Measurements from ENCODE around the gene OR6C68. TPM values are rescaled to one million over a fixed set of nuclear protein-coding genes. Genes with fewer than 3 reads are reported as not detected.
"Not testable (repeated sequence)": the region's sequence is repeated elsewhere in the genome, so short reads cannot be mapped to it uniquely, and the experiment has no call there.

The OR6C68 gene
- total RNA-seq = not detected
- polyA plus RNA-seq = not detected

- CTCF ChIA-PET (ENCODE audit: partially characterized antibody) = no interaction called here
- Mint-ChIP-seq H3K27ac (no peak within 1 kb of the TSS), H3K27me3 (peaks cover 0 to 8% of the 10 kb centered on the region in 2 donors), H3K36me3 (no peaks in the 10 kb centered on the region), H3K4me1 (no peaks in the 10 kb centered on the region), H3K4me3 (no peak within 1 kb of the TSS), H3K9me3 (peaks cover 0 to 2% (median 0%) of the 10 kb centered on the region in 8 donors)
- Histone ChIP-seq H3K9me3 (ENCODE audit: control insufficient read depth in 1 of 2, low read length in 2 of 2) (no peaks in the 10 kb centered on the region), H3K27ac (ENCODE audit: low read depth, low read length) (no peak within 1 kb of the TSS), H3K27me3 (ENCODE audit: insufficient read depth, low read length) (no peaks in the 10 kb centered on the region), H3K4me1 (ENCODE audit: insufficient read depth, low read length) (no peaks in the 10 kb centered on the region), H3K4me3 (ENCODE audit: low read length in 2 of 2) (no peak within 1 kb of the TSS), H3K36me3 (ENCODE audit: insufficient read depth, low read length) (no peaks in the 10 kb centered on the region)
- POLR2A ChIA-PET (ENCODE audit: partially characterized antibody) = no interaction called here
- DNase-seq = no peak
- intact Hi-C loops (cut with micrococcal nuclease) = no loop called here
Measured at GRCh38 chr12:55492078-55492477, at the start of gene OR6C68. TSS of gene OR6C68 (plus strand) at chr12:55492378. CDS start at chr12:55492378, 0 bp downstream.

GRCh38 chr12:55443776-55444175 lies 48.4 kb upstream of the OR6C68 start, which contains the start of gene OR6C2:
TSS of gene OR6C2 (plus strand) at chr12:55444076. CDS start at chr12:55452214, 8,138 bp downstream.
- Histone ChIP-seq H3K27me3 (ENCODE audit: insufficient read depth, low read length) (no peaks in the 10 kb centered on the region), H3K27ac (ENCODE audit: low read depth, low read length) (no peak within 1 kb of the TSS), H3K9me3 (ENCODE audit: control insufficient read depth in 1 of 2, low read length in 2 of 2) (no peaks in the 10 kb centered on the region), H3K4me3 (ENCODE audit: low read length in 2 of 2) (no peak within 1 kb of the TSS), H3K36me3 (ENCODE audit: insufficient read depth, low read length) (no peaks in the 10 kb centered on the region), H3K4me1 (ENCODE audit: insufficient read depth, low read length) (no peaks in the 10 kb centered on the region)
- peaks cover 3 to 37% (median 25%) of the 10 kb centered on the region in 8 donors for H3K9me3 Mint-ChIP-seq
- no peak within 1 kb of the TSS for H3K27ac Mint-ChIP-seq
- H3K36me3 Mint-ChIP-seq = peaks cover 0 to 3% of the 10 kb centered on the region in 2 donors
- intact Hi-C loops (cut with micrococcal nuclease) = no loop called here
- H3K4me1 Mint-ChIP-seq = no peaks in the 10 kb centered on the region
- H3K27me3 Mint-ChIP-seq = peaks cover 10 to 16% of the 10 kb centered on the region in 2 donors
- no peak for DNase-seq
- no peak within 1 kb of the TSS for H3K4me3 Mint-ChIP-seq
- CTCF ChIA-PET (ENCODE audit: partially characterized antibody) = no interaction called here
- POLR2A ChIA-PET (ENCODE audit: partially characterized antibody) = no interaction called here

DNA sequence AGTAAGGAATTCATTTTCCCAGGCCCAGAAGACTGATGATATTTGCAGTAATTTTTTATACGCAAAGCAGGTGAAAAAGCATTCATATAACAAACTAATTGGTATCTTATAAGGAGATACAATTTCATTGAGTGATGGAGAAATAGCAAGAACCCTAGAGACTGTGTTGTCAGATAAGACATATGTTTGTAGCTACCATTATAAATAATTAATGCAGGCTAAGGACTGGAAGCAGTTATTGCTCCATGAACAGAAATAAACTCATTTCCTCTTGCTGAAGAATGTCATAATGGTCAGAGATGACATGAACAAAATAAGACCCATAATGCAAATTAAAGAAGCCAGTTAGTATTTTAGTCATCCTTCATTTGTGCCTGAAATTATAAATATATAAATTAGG lies 46.8 kb upstream of the OR6C68 start:
- POLR2A ChIA-PET (ENCODE audit: partially characterized antibody) = no interaction called here
- peaks cover 1 to 23% (median 17%) of the 10 kb centered on the region in 8 donors for H3K9me3 Mint-ChIP-seq
- intact Hi-C loops (cut with micrococcal nuclease) = no loop called here
- H3K4me1 ChIP-seq (ENCODE audit: insufficient read depth, low read length) = no peaks in the 10 kb centered on the region
- no peaks in the 10 kb centered on the region for H3K36me3 ChIP-seq (ENCODE audit: insufficient read depth, low read length)
- no peak overlapping the region for H3K4me3 ChIP-seq (ENCODE audit: low read length in 2 of 2)
- no peak overlapping the region for H3K27ac Mint-ChIP-seq
- H3K36me3 Mint-ChIP-seq = peaks cover 0 to 2% of the 10 kb centered on the region in 2 donors
- H3K27ac ChIP-seq (ENCODE audit: low read depth, low read length) = no peak overlapping the region
- CTCF ChIA-PET (ENCODE audit: partially characterized antibody) = no interaction called here
- no peak for DNase-seq
- no peak overlapping the region for H3K4me3 Mint-ChIP-seq
- H3K27me3 ChIP-seq (ENCODE audit: insufficient read depth, low read length) = no peaks in the 10 kb centered on the region
- peaks cover 9 to 14% of the 10 kb centered on the region in 2 donors for H3K27me3 Mint-ChIP-seq
- H3K4me1 Mint-ChIP-seq = no peaks in the 10 kb centered on the region
- no peaks in the 10 kb centered on the region for H3K9me3 ChIP-seq (ENCODE audit: control insufficient read depth in 1 of 2, low read length in 2 of 2)

- Mint-ChIP-seq H3K9me3 (peaks cover 0 to 13% (median 10%) of the 10 kb centered on the region in 8 donors), H3K4me1 (no peaks in the 10 kb centered on the region), H3K27ac (no peak overlapping the region), H3K36me3 (no peaks in the 10 kb centered on the region), H3K4me3 (no peak overlapping the region), H3K27me3 (peaks cover 10 to 17% of the 10 kb centered on the region in 2 donors)
- POLR2A ChIA-PET (ENCODE audit: partially characterized antibody) = no interaction called here
- no peaks in the 10 kb centered on the region for H3K9me3 ChIP-seq (ENCODE audit: control insufficient read depth in 1 of 2, low read length in 2 of 2)
- no peaks in the 10 kb centered on the region for H3K4me1 ChIP-seq (ENCODE audit: insufficient read depth, low read length)
- CTCF ChIA-PET (ENCODE audit: partially characterized antibody) = interaction anchor here (0.9 kb wide), 1 partner anchor 173 kb away, joined by 4 read pairs; no protein-coding TSS in a partner anchor
- H3K27ac ChIP-seq (ENCODE audit: low read depth, low read length) = no peak overlapping the region
- no peak for DNase-seq
- intact Hi-C loops (cut with micrococcal nuclease) = no loop called here
- no peaks in the 10 kb centered on the region for H3K36me3 ChIP-seq (ENCODE audit: insufficient read depth, low read length)
- no peak overlapping the region for H3K4me3 ChIP-seq (ENCODE audit: low read length in 2 of 2)
- H3K27me3 ChIP-seq (ENCODE audit: insufficient read depth, low read length) = no peaks in the 10 kb centered on the region
Measured at GRCh38 chr12:55446326-55446725, 45.9 kb upstream of the OR6C68 start.

GRCh38 chr12:55448825-55449224 lies 43.4 kb upstream of the OR6C68 start:
- intact Hi-C loops (cut with micrococcal nuclease) = no loop called here

DNA sequence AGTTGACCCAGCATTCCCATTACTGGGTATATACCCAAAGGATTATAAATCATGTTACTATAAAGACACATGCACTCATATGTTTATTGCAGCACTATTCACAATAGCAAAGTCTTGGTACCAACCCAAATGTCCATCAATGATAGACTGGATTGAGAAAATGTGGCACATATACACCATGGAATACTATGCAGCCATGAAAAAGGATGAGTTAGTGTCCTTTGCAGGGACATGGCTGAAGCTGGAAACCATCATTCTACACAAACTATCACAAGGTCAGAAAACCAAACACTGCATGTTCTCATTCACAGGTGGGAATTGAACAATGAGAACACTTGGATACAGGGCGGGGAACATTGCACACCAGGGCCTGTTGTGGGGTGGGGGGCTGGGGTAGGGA lies 27.3 kb upstream of the OR6C68 start:
- DNase-seq; H3K9me3 ChIP-seq (ENCODE audit: control insufficient read depth in 1 of 2, low read length in 2 of 2); H3K4me1 Mint-ChIP-seq; H3K4me3 ChIP-seq (ENCODE audit: low read length in 2 of 2); H3K4me3 Mint-ChIP-seq; H3K36me3 Mint-ChIP-seq; CTCF ChIA-PET (ENCODE audit: partially characterized antibody); H3K27ac ChIP-seq (ENCODE audit: low read depth, low read length); H3K36me3 ChIP-seq (ENCODE audit: insufficient read depth, low read length); H3K27me3 ChIP-seq (ENCODE audit: insufficient read depth, low read length); H3K4me1 ChIP-seq (ENCODE audit: insufficient read depth, low read length); POLR2A ChIA-PET (ENCODE audit: partially characterized antibody); intact Hi-C loops (cut with micrococcal nuclease): not testable (repeated sequence)
- H3K9me3 Mint-ChIP-seq = peaks cover 2 to 19% (median 8%) of the 10 kb centered on the region in 8 donors
- H3K27me3 Mint-ChIP-seq = peaks cover 18 to 20% of the 10 kb centered on the region in 2 donors
- peak overlapping the region in 1 of 7 donors; percentile 57 for H3K27ac Mint-ChIP-seq

More at GRCh38 chr12:55448825-55449224, 43.4 kb upstream of the OR6C68 start:
- Mint-ChIP-seq H3K36me3 (no peaks in the 10 kb centered on the region), H3K4me3 (no peak overlapping the region), H3K27me3 (peaks cover 21 to 30% of the 10 kb centered on the region in 2 donors), H3K4me1 (no peaks in the 10 kb centered on the region), H3K27ac (no peak overlapping the region), H3K9me3 (no peaks in the 10 kb centered on the region)
- Histone ChIP-seq H3K27me3 (ENCODE audit: insufficient read depth, low read length) (no peaks in the 10 kb centered on the region), H3K4me1 (ENCODE audit: insufficient read depth, low read length) (no peaks in the 10 kb centered on the region), H3K4me3 (ENCODE audit: low read length in 2 of 2) (no peak overlapping the region), H3K9me3 (ENCODE audit: control insufficient read depth in 1 of 2, low read length in 2 of 2) (no peaks in the 10 kb centered on the region), H3K27ac (ENCODE audit: low read depth, low read length) (no peak overlapping the region), H3K36me3 (ENCODE audit: insufficient read depth, low read length) (no peaks in the 10 kb centered on the region)
- CTCF ChIA-PET (ENCODE audit: partially characterized antibody) = no interaction called here
- DNase-seq = no peak
- POLR2A ChIA-PET (ENCODE audit: partially characterized antibody) = no interaction called here

DNA sequence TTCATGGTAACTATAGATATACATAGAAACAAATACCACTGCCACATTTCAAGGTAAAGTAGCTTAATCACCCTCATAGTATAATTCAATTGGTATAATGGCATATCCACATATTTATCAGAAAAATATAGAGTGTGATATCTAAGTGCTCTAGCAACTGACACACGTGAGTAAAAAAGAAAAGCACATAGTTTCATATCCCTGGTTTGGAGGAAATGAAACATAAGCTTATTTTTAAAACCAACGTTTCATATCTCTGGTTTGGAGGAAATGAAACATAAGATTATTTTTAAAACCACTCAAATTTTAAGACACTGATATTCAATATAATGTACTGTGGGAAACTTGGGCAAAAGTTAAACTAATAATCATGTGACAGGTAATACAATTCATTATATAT lies 24.3 kb upstream of the OR6C68 start:
- intact Hi-C loops (cut with micrococcal nuclease) = no loop called here
- H3K9me3 ChIP-seq (ENCODE audit: control insufficient read depth in 1 of 2, low read length in 2 of 2) = no peaks in the 10 kb centered on the region
- H3K27me3 ChIP-seq (ENCODE audit: insufficient read depth, low read length) = no peaks in the 10 kb centered on the region
- CTCF ChIA-PET (ENCODE audit: partially characterized antibody) = no interaction called here
- Mint-ChIP-seq H3K36me3 (no peaks in the 10 kb centered on the region), H3K4me3 (no peak overlapping the region), H3K27me3 (peaks cover 10 to 14% of the 10 kb centered on the region in 2 donors), H3K27ac (no peak overlapping the region), H3K4me1 (no peaks in the 10 kb centered on the region), H3K9me3 (peaks cover 0 to 14% (median 7%) of the 10 kb centered on the region in 8 donors)
- H3K36me3 ChIP-seq (ENCODE audit: insufficient read depth, low read length) = no peaks in the 10 kb centered on the region
- DNase-seq = no peak
- no peak overlapping the region for H3K27ac ChIP-seq (ENCODE audit: low read depth, low read length)
- H3K4me3 ChIP-seq (ENCODE audit: low read length in 2 of 2) = no peak overlapping the region
- no peaks in the 10 kb centered on the region for H3K4me1 ChIP-seq (ENCODE audit: insufficient read depth, low read length)
- POLR2A ChIA-PET (ENCODE audit: partially characterized antibody) = no interaction called here

DNA sequence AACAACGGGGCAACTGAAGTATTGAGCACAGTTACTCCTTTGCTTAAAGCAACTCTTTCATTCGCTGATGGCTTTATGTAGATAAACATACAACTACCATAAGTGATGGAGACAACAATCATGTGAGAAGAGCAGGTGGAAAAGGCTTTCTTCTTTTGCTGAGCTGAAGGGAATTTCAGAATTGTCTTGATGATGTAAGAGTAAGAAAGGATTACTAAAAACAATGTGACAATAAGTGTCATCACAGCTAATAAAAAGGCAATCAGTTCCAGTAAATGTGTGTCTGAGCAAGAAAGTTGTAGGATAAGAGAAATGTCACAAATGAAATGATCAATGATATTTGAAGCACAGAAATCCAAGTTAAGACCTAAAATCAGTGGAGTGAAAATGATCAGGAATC lies 22.9 kb upstream of the OR6C68 start:
- no peak overlapping the region for H3K4me3 ChIP-seq (ENCODE audit: low read length in 2 of 2)
- CTCF ChIA-PET (ENCODE audit: partially characterized antibody) = no interaction called here
- Mint-ChIP-seq H3K4me1 (no peaks in the 10 kb centered on the region), H3K27ac (no peak overlapping the region), H3K36me3 (no peaks in the 10 kb centered on the region), H3K4me3 (no peak overlapping the region), H3K9me3 (peaks cover 0 to 6% (median 1%) of the 10 kb centered on the region in 8 donors), H3K27me3 (peaks cover 9% of the 10 kb centered on the region in 2 donors)
- H3K27me3 ChIP-seq (ENCODE audit: insufficient read depth, low read length) = no peaks in the 10 kb centered on the region
- intact Hi-C loops (cut with micrococcal nuclease) = no loop called here
- no peak overlapping the region for H3K27ac ChIP-seq (ENCODE audit: low read depth, low read length)
- POLR2A ChIA-PET (ENCODE audit: partially characterized antibody) = no interaction called here
- no peaks in the 10 kb centered on the region for H3K9me3 ChIP-seq (ENCODE audit: control insufficient read depth in 1 of 2, low read length in 2 of 2)
- no peaks in the 10 kb centered on the region for H3K36me3 ChIP-seq (ENCODE audit: insufficient read depth, low read length)
- DNase-seq = no peak
- no peaks in the 10 kb centered on the region for H3K4me1 ChIP-seq (ENCODE audit: insufficient read depth, low read length)
